Amniotic stem cell (primary cell): ENCODE measurements around the gene PCDHA12.
"Not testable (repeated sequence)": the region's sequence is repeated elsewhere in the genome, so short reads cannot be mapped to it uniquely, and the experiment has no call there.

Source experiments
- DNase-seq: peaks from one replicate; lab custom pipeline; 2025; lab: John Stamatoyannopoulos, UW

PCDHA12 gene

DNA sequence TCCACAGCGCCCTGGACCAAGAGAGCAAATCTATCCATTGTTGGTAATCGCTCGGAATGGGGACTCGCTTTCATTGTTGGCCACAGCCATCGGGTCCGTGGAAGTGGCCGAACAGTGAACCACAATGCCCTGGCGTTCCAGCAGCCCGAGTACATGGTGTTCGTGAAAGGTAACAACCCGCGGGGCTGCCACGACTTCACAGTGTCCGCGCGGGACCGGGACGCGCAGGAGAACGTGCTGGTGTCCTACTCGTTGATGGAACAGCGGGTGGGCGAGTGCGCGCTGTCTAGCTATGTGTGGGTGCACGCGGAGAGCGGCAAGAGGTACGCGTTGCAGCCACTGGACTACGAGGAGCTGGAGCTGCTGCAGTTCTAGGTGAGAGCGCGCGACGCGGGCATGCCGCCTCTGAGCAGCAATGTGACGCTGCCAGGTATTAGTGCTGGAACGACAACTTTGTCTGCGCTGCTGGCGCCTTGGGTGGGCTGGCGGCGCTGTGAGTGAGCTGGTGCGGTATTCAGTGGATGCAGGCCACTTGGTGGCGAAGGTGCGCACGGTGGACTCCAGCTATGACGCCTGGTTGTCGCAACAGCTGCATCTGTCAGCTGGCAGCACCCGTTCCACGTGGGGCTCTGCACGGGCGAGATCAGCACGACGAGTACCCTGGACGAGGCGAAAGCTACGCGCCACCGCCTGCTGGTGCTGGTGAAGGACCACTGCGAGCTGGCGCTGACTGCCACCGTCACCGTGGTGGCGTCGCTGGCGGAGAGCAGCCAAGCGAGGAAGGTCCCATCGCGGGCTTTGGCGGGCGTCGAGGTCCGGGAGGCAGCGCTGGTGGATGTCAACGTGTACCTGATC, 12.4 kb upstream of the PCDHA12 start:
- no peak for DNase-seq

DNA sequence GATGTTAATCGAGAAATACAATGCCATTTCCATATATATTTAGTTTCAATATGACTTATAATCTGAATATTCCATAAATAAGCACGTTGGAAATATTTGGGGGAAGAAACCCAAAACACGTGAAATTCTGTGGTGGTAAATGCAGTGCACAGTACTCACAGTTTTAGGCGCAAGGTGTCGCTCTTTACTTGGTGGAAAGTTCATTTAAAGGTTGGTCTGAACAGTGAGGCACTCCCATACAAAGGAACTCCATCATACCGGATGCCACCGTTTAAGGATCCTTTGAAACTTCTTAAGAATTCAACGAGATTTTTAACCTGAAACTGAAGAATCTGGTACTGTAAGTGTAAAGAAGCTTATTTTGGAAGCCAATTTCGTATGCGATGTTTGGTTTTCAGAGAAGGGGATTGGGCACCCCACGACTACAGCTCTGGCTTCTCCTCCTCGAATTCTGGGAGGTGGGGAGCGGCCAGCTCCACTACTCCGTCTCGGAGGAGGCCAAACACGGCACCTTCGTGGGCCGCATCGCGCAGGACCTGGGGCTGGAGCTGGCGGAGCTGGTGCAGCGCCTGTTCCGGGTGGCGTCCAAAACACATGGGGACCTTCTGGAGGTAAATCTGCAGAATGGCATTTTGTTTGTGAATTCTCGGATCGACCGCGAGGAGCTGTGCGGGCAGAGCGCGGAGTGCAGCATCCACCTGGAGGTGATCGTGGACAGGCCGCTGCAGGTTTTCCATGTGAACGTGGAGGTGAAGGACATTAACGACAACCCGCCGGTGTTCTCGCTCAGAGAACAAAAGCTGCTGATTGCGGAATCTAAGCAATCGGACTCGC, 6.2 kb upstream of the PCDHA12 start, which contains the start of gene PCDHA11:
Gene PCDHA11 (plus strand): TSS at position 237 of the 834 bp plus-strand sequence. CDS start 147 bp downstream, at position 384.
- no peak for DNase-seq

DNA sequence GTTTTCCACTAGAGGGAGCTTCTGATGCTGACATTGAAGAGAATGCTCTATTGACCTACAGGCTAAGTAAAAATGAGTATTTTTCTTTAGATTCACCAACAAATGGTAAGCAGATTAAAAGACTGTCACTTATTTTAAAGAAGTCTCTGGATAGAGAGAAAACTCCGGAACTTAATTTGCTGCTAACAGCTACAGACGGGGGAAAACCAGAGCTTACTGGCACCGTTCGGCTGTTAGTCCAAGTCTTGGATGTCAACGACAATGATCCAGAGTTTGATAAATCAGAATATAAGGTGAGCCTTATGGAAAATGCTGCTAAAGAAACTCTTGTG, 5.6 kb upstream of the PCDHA12 start:
- DNase-seq: no peak

DNA sequence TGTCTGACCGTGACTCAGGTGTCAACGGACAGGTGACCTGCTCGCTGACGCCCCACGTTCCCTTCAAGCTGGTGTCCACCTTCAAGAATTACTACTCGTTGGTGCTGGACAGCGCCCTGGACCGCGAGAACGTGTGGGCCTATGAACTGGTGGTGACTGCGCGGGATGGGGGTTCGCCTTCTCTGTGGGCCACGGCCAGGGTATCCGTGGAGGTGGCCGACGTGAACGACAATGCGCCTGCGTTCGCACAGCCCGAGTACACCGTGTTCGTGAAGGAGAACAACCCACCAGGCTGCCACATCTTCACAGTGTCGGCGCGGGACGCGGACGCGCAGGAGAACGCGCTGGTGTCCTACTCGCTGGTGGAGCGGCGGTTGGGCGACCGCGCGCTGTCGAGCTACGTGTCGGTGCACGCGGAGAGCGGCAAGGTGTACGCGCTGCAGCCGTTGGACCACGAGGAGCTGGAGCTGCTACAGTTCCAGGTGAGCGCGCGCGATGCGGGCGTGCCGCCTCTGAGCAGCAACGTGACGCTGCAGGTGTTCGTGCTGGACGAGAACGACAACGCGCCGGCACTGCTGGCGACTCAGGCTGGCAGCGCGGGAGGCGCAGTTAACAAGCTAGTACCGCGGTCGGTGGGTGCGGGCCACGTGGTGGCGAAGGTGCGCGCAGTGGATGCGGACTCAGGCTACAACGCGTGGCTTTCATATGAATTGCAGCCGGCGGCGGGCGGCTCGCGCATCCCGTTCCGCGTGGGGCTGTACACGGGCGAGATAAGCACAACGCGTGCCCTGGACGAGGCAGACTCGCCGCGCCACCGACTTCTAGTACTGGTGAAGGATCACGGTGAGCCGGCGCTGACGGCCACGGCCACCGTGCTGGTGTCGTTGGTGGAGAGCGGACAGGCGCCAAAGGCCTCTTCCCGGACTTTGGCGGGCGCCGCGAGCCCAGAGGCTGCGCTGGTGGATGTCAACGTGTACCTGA, 4.6 kb upstream of the PCDHA12 start:
- DNase-seq: no peak

DNA sequence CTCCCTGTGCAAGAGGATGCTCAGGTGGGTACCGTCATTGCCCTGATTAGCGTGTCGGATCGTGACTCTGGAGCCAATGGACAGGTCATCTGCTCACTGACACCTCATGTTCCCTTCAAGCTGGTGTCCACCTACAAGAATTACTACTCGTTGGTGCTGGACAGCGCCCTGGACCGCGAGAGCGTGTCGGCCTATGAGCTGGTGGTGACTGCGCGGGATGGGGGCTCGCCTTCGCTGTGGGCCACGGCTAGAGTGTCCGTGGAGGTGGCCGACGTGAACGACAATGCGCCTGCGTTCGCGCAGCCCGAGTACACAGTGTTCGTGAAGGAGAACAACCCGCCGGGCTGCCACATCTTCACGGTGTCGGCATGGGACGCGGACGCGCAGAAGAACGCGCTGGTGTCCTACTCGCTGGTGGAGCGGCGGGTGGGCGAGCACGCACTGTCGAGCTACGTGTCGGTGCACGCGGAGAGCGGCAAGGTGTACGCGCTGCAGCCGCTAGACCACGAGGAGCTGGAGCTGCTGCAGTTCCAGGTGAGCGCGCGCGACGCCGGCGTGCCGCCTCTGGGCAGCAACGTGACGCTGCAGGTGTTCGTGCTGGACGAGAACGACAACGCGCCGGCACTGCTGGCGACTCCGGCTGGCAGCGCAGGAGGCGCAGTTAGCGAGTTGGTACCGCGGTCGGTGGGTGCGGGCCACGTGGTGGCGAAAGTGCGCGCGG, 1.6 kb downstream of the PCDHA12 start:
- DNase-seq: not testable (repeated sequence)

DNA sequence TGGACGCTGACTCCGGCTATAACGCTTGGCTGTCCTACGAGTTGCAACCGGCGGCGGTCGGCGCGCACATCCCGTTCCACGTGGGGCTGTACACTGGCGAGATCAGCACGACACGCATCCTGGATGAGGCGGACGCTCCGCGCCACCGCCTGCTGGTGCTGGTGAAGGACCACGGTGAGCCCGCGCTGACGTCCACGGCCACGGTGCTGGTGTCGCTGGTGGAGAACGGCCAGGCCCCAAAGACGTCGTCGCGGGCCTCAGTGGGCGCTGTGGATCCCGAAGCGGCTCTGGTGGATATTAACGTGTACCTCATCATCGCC, 2.1 kb downstream of the PCDHA12 start:
- no peak for DNase-seq

DNA sequence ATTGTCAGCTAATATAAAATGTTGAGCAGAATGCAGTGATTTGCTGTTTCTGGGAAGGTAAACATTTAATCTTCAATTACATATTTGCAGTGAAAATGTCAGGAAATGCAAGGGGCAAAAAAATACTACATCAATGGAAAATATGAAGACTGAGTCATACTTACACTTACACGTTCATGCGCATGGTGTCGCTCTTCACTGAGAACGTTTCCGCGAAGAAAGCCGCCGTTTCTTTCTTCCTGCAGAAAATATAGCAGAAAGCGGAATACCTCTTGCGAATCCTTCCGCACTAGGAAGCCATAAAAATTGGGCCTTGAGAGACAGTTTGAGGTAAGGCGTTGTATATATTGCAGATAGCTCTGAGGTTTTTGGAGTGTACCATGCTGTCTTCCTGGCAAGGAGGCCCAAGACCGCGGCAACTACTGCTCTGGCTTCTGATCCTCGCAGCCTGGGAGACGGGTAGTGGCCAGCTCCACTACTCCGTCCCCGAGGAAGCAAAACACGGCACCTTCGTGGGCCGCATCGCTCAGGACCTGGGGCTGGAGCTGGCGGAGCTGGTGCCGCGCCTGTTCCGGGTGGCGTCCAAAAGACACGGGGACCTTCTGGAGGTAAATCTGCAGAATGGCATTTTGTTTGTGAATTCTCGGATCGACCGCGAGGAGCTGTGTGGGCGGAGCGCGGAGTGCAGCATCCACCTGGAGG, 6.9 kb downstream of the PCDHA12 start, which contains the start of gene PCDHA13:
Gene PCDHA13 (plus strand): TSS at position 236 of the 702 bp plus-strand sequence. CDS start 145 bp downstream, at position 381.
- DNase-seq: no peak

DNA sequence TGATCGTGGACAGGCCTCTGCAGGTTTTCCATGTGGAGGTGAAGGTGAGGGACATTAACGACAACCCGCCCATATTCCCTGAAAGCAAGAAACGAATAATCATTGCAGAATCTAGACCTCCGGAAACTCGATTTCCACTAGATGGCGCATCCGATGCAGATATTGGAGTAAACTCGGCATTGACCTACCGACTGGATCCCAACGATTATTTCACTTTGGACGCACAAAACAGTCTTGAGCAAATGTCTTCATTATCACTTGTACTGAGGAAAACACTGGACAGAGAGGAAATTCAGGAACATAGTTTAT, 7.4 kb downstream of the PCDHA12 start:
- no peak for DNase-seq

DNA sequence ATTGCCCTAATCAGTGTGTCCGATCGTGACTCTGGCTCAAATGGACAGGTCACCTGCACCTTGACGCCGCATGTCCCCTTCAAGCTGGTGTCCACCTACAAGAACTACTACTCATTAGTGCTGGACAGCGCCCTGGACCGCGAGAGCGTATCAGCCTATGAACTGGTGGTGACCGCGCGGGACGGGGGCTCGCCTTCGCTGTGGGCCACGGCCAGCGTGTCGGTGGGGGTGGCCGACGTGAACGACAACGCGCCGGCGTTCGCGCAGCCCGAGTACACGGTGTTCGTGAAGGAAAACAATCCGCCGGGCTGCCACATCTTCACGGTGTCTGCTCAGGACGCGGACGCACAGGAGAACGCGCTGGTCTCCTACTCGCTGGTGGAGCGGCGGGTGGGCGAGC, 8.3 kb downstream of the PCDHA12 start:
- no peak for DNase-seq

DNA sequence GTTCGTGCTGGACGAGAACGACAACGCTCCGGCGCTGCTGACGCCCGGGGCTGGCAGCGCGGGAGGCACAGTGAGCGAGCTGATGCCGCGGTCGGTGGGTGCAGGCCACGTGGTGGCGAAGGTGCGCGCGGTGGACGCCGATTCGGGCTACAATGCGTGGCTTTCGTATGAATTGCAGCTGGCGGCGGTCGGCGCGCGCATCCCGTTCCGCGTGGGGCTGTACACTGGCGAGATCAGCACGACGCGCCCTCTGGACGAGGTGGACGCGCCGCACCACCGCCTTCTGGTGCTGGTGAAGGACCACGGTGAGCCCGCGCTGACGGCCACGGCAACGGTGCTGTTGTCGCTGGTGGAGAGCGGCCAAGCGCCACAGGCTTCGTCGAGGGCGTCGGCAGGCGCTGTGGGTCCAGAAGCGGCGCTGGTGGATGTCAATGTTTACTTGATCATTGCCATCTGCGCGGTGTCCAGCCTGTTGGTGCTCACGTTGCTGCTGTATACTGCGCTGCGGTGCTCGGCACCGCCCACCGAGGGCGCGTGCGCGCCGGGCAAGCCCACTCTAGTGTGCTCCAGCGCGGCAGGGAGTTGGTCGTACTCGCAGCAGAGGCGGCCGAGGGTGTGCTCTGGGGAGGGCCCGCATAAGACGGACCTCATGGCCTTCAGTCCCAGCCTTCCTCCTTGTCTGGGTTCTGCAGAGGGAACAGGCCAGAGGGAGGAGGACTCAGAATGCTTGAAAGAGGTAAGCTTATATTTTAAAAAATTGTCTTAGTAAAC, 9.0 kb downstream of the PCDHA12 start:
- DNase-seq: no peak

DNA sequence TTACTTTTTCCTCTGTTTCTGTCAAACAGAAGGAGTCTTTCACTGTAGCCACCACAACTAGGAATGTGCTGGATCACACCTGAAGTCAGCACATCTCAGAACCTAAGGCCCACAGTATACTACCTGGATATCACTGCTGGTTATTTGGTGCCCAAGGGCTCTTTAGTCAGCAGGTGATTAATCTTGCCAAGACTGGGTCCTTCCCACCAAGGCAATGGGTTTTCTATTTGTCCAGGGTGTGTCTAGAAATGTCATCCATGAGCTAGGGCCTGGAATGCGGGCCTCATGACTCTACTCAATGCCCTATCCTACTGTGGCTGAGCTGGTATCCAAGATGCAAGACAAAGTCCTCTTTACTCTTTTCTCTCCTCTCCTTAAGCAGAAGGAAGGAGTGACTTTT, 41.2 kb downstream of the PCDHA12 start:
- DNase-seq: no peak

DNA sequence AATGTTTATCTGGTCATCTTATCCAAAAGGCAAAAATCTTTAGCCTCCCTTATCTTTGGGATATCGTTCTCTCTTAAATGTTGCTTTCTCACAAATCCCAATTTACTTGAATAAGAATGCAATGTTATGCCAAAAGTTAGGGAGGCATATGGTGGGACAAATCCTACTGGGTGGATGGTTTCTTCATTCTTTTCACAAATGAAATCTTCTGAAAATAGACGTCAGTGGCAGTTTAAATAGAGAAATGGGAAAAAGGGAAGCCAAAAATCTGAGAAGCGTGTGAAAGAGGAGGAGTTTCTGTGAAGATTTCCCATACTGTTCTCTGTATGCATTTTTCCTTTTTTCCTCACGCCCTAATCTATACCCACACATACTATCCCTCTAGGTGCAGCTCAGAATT, 48.5 kb downstream of the PCDHA12 start:
- DNase-seq: no peak

DNA sequence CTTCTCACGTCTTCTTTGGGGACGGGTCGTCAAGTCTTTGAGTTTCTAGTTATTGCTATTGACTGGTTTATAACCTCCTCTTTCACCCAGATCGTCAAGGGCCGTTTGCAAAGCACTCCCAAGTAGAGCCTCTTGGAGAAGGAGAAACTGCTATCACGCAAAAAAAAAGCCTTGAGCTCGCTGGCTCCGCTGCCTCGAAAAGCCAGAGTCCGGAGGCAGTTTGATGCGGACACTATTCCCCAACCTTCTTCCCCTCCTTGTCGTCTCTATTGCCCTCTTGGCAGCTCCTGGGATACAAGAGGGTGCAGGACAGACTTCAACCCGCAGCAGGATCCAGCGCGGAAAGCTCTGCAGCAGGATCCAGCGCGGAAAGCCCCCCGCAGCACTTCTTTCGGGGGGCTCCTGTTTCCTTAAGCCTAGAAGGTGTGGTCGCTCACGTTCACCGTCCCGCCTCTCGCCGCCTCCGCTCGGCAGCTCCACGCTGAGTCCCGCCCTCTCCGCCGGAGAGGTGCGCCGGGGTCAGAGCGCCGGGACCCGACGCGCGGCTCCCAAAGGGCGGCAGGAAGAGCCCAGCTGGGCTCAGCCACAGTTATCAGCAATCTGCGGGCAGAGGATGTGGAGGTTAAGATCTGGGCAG, 50.8 kb downstream of the PCDHA12 start, which contains the start of gene PCDHAC1:
Gene PCDHAC1 (plus strand): TSS at position 494 of the 637 bp plus-strand sequence. CDS start 594 bp downstream, outside the sequence.
- DNase-seq: no peak

DNA sequence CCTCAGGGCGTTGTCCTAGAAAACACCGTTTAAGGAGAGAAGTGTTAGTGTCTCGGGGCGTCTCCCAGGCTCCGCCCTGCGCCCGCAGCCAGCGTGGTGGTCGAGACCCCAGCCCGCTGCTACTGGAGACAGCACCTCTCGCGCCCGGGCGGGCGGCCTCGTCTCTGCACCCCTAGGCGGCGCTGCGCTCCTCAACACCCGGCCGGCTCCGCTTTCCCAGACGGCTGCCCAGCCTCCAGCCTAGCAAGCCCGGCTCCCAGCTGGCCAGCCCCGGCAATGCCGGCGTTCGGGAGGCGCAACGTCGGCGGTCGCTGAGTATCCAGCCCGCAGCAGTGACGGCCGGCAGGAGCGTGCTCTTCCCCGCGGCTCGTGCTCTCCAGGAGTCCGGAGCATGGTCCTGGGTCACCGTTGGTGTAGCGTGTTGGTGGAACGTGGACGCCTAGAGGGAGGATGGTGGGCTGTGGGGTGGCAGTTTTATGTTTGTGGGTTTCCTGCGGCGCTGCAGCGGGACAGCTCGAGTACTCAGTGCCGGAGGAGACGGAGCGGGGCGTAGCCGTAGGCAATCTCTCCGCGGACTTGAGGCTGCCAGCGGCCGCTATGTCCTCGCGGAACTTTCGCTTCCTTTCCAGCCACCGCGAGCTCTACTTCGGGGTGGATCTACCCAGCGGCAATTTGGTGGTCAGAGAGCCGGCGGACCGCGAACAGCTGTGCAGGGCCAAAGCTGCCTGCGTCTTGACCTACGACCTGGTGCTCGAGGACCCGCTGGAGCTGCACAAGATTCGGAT, 51.5 kb downstream of the PCDHA12 start:
- no peak for DNase-seq

DNA sequence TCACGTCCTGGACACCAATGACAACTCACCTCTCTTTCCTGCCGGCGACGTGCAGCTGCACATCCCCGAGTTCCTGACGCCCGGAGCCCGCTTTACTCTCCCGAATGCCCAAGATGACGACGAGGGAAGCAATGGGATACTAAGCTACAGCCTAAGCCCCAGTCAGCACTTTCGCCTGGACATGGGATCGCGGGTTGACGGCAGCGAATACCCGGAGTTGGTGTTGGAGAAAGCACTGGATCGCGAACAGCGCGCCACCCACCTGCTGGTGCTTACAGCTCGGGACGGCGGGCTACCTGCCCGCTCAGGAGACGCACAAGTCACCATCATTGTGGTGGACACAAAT, 52.1 kb downstream of the PCDHA12 start:
- no peak for DNase-seq
